Loucy (cell line): Measurements from ENCODE around the gene SMIM45.

Source experiments
- EZH2phosphoT487 ChIP-seq: fragments of 200-600 bp; IDR thresholded peaks from 2 replicates; pipeline ENCODE4 v1.6.1; 2018; ENCODE audit warnings: antibody characterized with exemption, mild to moderate bottlenecking, moderate library complexity, borderline replicate concordance
- TF ChIP-seq, protein P1 (sequence below): fragments of 200-600 bp; sonication (generic); conservative IDR thresholded peaks from 2 replicates; pipeline ENCODE4 v1.5.1; 2014; ENCODE audit warnings: mild to moderate bottlenecking, antibody characterized with exemption, low read length

DNA sequence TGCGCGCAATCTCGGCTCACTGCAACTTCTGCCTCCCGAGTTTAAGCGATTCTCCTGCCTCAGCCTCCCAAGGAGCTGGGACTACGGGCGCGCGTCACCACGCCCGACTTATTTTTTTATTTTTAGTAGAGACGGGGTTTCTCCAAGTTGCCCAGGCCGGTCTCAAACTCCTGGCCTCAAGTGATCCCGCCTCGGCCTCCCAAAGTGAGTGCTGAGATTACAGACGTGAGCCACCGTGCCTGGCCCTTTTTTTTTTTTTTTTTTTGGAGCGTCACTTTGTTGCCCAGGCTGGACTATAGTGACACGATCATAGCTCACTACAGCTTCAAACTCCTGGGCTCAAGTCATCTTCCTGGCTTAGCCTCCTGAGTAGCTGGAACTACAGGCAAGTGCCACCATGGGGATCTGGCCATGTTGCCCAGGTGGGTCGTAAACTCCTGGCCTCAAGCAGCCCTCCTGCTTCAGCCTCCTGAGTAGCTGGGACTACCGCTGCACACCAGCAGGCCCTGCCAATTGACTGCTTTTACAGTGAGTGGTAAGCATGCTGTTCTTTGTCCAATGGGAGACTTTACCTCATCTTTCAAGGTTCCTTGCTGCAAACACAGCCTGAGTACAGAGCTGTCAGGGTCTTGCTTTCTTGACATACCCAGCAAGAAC is 4.4 kb upstream of the SMIM45 start:
- TF ChIP-seq, protein P1, sequence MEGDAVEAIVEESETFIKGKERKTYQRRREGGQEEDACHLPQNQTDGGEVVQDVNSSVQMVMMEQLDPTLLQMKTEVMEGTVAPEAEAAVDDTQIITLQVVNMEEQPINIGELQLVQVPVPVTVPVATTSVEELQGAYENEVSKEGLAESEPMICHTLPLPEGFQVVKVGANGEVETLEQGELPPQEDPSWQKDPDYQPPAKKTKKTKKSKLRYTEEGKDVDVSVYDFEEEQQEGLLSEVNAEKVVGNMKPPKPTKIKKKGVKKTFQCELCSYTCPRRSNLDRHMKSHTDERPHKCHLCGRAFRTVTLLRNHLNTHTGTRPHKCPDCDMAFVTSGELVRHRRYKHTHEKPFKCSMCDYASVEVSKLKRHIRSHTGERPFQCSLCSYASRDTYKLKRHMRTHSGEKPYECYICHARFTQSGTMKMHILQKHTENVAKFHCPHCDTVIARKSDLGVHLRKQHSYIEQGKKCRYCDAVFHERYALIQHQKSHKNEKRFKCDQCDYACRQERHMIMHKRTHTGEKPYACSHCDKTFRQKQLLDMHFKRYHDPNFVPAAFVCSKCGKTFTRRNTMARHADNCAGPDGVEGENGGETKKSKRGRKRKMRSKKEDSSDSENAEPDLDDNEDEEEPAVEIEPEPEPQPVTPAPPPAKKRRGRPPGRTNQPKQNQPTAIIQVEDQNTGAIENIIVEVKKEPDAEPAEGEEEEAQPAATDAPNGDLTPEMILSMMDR: no peak
- no peak for TF ChIP-seq EZH2phosphoT487
